DMS153 (cell line): ENCODE results near the gene C12orf57.

Source experiments
- DNase-seq: peaks from one replicate; lab custom pipeline; 2025; lab: John Stamatoyannopoulos, UW

Gene C12orf57

GRCh38 chr12:6953442-6954315 lies 9.9 kb downstream of the C12orf57 start:
- no peak for DNase-seq

- DNase-seq = no peak
Measured at GRCh38 chr12:6954316-6955107, 10.7 kb downstream of the C12orf57 start.

- no peak for DNase-seq
Measured at GRCh38 chr12:6955108-6956020, 11.5 kb downstream of the C12orf57 start.

- no peak for DNase-seq
Measured at GRCh38 chr12:6956021-6956727, 12.4 kb downstream of the C12orf57 start.

GRCh38 chr12:6957151-6957701 lies 13.4 kb downstream of the C12orf57 start:
- no peak for DNase-seq

GRCh38 chr12:6957741-6958608 lies 14.2 kb downstream of the C12orf57 start:
- DNase-seq = no peak

GRCh38 chr12:6958609-6959057 lies 14.8 kb downstream of the C12orf57 start:
- no peak for DNase-seq

GRCh38 chr12:6959058-6959804 lies 15.4 kb downstream of the C12orf57 start:
- no peak for DNase-seq

GRCh38 chr12:6959805-6960592 lies 16.2 kb downstream of the C12orf57 start:
- DNase-seq = no peak

GRCh38 chr12:6960593-6961277 lies 16.9 kb downstream of the C12orf57 start:
- no peak for DNase-seq

GRCh38 chr12:6961278-6961694 lies 17.5 kb downstream of the C12orf57 start:
- DNase-seq = peak; percentile 32

GRCh38 chr12:6961695-6962284 lies 18.0 kb downstream of the C12orf57 start:
- peak; percentile 86 for DNase-seq

- DNase-seq = peak; percentile 84
Measured at GRCh38 chr12:6962285-6963015, 18.6 kb downstream of the C12orf57 start.

- peak; percentile 93 for DNase-seq
Measured at GRCh38 chr12:6963016-6963731, 19.4 kb downstream of the C12orf57 start.

GRCh38 chr12:6963791-6964413 lies 20.1 kb downstream of the C12orf57 start:
- DNase-seq = no peak
